Neural cell (in vitro differentiated cells): ENCODE measurements around the gene RYR1.

Experiments
- CTCF ChIP-seq: fragments of 450-650 bp; IDR thresholded peaks from 2 replicates; pipeline ENCODE4 v1.5.1; 2014; ENCODE audit warnings: antibody characterized with exemption, mild to moderate bottlenecking, moderate library complexity; ENCODE audit not compliant: poor library complexity, severe bottlenecking
- EP300 ChIP-seq: fragments of 450-650 bp; conservative IDR thresholded peaks from 2 replicates; pipeline ENCODE4 v1.6.1; 2014; ENCODE audit warnings: antibody characterized with exemption, mild to moderate bottlenecking, moderate library complexity; ENCODE audit not compliant: poor library complexity, severe bottlenecking
- EZH2 ChIP-seq: fragments of 200-600, 300-800 bp; shearing (Covaris generic), sonication (generic); IDR thresholded peaks from 2 replicates; pipeline ENCODE4 v1.6.1; 2014; ENCODE audit warnings: antibody characterized with exemption, low read length, borderline replicate concordance, mild to moderate bottlenecking; ENCODE audit not compliant: insufficient read depth, poor library complexity, severe bottlenecking
- MXI1 ChIP-seq: fragments of 450-650 bp; conservative IDR thresholded peaks from 2 replicates; pipeline ENCODE4 v1.6.1; 2014; ENCODE audit warnings: antibody characterized with exemption, mild to moderate bottlenecking; ENCODE audit not compliant: poor library complexity, severe bottlenecking
- POLR2AphosphoS5 ChIP-seq: IDR thresholded peaks from 2 replicates; pipeline ENCODE4 v1.6.1; 2012
- RAD21 ChIP-seq: fragments of 450-650 bp; conservative IDR thresholded peaks from 2 replicates; pipeline ENCODE4 v1.6.1; 2014; ENCODE audit warnings: antibody characterized with exemption, mild to moderate bottlenecking, moderate library complexity
- REST ChIP-seq: IDR thresholded peaks from 2 replicates; pipeline ENCODE4 v1.6.1; 2012; ENCODE audit warnings: borderline replicate concordance
- SMC3 ChIP-seq: fragments of 450-650 bp; conservative IDR thresholded peaks from 2 replicates; pipeline ENCODE4 v1.6.1; 2014; ENCODE audit warnings: antibody characterized with exemption, mild to moderate bottlenecking, moderate library complexity; ENCODE audit not compliant: poor library complexity
- TAF1 ChIP-seq: IDR thresholded peaks from 2 replicates; pipeline ENCODE4 v1.6.1; 2012; ENCODE audit warnings: low read depth

- no peak for TF ChIP-seq EP300
- TF ChIP-seq CTCF, result no peak
- TF ChIP-seq REST, result no peak
- TF ChIP-seq TAF1, result no peak
- no peak for TF ChIP-seq EZH2
- no peak for TF ChIP-seq SMC3
- TF ChIP-seq POLR2AphosphoS5, result no peak
- TF ChIP-seq RAD21, result no peak
- no peak for TF ChIP-seq MXI1
Observed at GRCh38 chr19:38443458-38443999, 10.0 kb downstream of the RYR1 start.
